ENCODE results near the gene ATE1.

DNA sequence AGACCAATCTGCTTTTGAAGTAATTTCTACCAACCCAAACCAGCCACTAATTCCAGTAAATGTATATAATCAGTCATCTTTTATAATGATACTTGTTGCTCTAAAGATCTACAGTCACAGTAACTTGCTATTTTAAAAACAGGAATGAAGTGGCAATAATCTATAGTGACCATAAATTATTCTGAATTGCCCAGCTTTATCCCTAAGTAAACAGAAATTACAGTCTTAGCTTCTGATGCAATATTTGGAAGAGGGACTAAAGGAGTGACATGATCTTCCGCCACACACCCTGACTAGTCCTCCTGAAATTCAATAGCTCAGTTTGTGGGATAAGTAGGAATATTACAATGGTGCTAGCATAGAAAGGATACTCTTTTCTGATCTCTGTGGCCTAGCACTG is 96.1 kb downstream of the ATE1 start:
- TF ChIP-seq, protein P1, sequence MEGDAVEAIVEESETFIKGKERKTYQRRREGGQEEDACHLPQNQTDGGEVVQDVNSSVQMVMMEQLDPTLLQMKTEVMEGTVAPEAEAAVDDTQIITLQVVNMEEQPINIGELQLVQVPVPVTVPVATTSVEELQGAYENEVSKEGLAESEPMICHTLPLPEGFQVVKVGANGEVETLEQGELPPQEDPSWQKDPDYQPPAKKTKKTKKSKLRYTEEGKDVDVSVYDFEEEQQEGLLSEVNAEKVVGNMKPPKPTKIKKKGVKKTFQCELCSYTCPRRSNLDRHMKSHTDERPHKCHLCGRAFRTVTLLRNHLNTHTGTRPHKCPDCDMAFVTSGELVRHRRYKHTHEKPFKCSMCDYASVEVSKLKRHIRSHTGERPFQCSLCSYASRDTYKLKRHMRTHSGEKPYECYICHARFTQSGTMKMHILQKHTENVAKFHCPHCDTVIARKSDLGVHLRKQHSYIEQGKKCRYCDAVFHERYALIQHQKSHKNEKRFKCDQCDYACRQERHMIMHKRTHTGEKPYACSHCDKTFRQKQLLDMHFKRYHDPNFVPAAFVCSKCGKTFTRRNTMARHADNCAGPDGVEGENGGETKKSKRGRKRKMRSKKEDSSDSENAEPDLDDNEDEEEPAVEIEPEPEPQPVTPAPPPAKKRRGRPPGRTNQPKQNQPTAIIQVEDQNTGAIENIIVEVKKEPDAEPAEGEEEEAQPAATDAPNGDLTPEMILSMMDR (IDR thresholded peaks at IDR 0.05) = no peak
- no peak for TF ChIP-seq POLR2A (IDR thresholded peaks at IDR 0.05)

All from uterus (tissue), 2 donors.